K562 (cell line): ENCODE results near the gene CECR2.

Experiments
- CBFA2T2 ChIP-seq: fragments of 450-650 bp; conservative IDR thresholded peaks from 2 replicates; pipeline ENCODE4 v1.6.1; 2017; ENCODE audit warnings: mild to moderate bottlenecking
- CEBPB ChIP-seq: fragments of 450-650 bp; IDR thresholded peaks from 2 replicates; pipeline ENCODE4 v1.6.1; 2016; ENCODE audit warnings: missing genetic modification characterization, missing compliant biosample characterization
- CREB5 ChIP-seq: fragments of 250-450 bp; sonication (Bioruptor Pico); IDR thresholded peaks from 2 replicates; pipeline ENCODE4 v1.5.0; 2020; ENCODE audit warnings: mild to moderate bottlenecking
- CTCF ChIP-seq, 3 experiments: IDR thresholded peaks in 2 of 3; conservative IDR thresholded peaks in 1 of 3; 2 replicates each; pipeline ENCODE4 v1.5.1; 2011 to 2012; ENCODE audit warnings: low read length in 3 of 3, mild to moderate bottlenecking in 3 of 3, control low read depth in 2 of 3, improper control_type of control experiment in 1 of 3, inconsistent platforms in 1 of 3, low read depth in 1 of 3, mixed read lengths in 1 of 3, moderate library complexity in 1 of 3; ENCODE audit not compliant: insufficient read depth in 2 of 3
- NR3C1 ChIP-seq: sonication (generic); formaldehyde crosslinking; IDR thresholded peaks from 2 replicates; pipeline ENCODE4 v1.8.1; 2022; ENCODE audit warnings: missing genetic modification reagents
- PHB2 ChIP-seq: fragments of 450-650 bp; IDR thresholded peaks from 2 replicates; pipeline ENCODE4 v1.6.1; 2017; ENCODE audit warnings: low read depth
- POLR2A ChIP-seq: fragments of 450-650 bp; conservative IDR thresholded peaks from 2 replicates; pipeline ENCODE4 v1.6.1; 2016
- TARDBP ChIP-seq: fragments of 450-650 bp; IDR thresholded peaks from 2 replicates; pipeline ENCODE4 v1.6.1; 2016
- ZBTB7A ChIP-seq: IDR thresholded peaks from 2 replicates; pipeline ENCODE4 v1.6.1; 2011; ENCODE audit warnings: low read depth, mild to moderate bottlenecking, low read length, moderate library complexity, borderline replicate concordance; ENCODE audit not compliant: control insufficient read depth
- ZNF282 ChIP-seq: sonication (generic); formaldehyde crosslinking; IDR thresholded peaks from 2 replicates; pipeline ENCODE4 v1.8.1; 2023; ENCODE audit warnings: missing genetic modification reagents
- TF ChIP-seq, protein P1 (sequence below): sonication (generic); formaldehyde crosslinking; IDR thresholded peaks from 2 replicates; pipeline ENCODE4 v1.9.0; 2022; ENCODE audit warnings: mild to moderate bottlenecking, missing genetic modification reagents

- TF ChIP-seq PHB2 (no peak), NR3C1 (CRISPR knock-in tag) (no peak), TARDBP (no peak), ZBTB7A (no peak), CREB5 (CRISPR knock-in tag) (no peak), CTCF (IDR thresholded peaks at IDR 0.05 in 2 of 3, conservative IDR thresholded peaks at IDR 0.05 in 1 of 3; ENCODE audit: insufficient read depth in 2 of 3, low read depth in 1 of 3, low read length in 3 of 3) (no peak), CBFA2T2 (no peak), ZNF282 (CRISPR knock-in tag) (no peak), POLR2A (no peak), CEBPB (tag) (no peak)
- TF ChIP-seq, protein P1, sequence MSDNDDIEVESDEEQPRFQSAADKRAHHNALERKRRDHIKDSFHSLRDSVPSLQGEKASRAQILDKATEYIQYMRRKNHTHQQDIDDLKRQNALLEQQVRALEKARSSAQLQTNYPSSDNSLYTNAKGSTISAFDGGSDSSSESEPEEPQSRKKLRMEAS (CRISPR knock-in tag): no peak
Observed at GRCh38 chr22:17436981-17437412, 67.7 kb downstream of the CECR2 start.
